ENCODE measurements around the gene FNBP1.
A peak's percentile ranks its signal among the peaks of the same experiment; 100 is the strongest.

Gene FNBP1

DNA sequence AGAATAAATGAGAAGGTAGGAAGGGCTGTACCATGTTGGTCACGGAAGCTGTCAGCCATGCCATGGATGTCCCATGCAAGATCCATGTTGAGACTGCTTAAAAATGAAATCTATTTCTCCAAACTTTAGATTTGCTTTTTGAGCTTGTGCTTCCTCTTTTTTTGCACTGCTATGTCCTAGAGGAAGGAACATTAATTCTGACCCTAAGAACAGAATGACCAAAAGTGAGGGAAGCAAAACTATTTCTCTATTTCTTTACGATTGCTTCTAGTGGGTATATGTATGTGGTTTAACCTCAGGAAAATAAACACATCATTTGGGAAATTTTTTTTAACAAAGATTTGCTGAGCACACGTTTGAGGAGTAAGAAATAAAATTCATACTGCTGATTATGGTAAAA lies 123.1 kb downstream of the FNBP1 start:
- Mint-ChIP-seq H3K27ac (peak overlapping the region; percentile 79 to 91), H3K36me3 (ENCODE audit: insufficient read depth) (peaks cover 85% of the 10 kb centered on the region), H3K4me1 (ENCODE audit: low read depth in 2 of 2) (peaks cover 18 to 52% of the 10 kb centered on the region in 2 donors), H3K9me3 (no peaks in the 10 kb centered on the region), H3K27me3 (no peaks in the 10 kb centered on the region), H3K4me3 (peak overlapping the region; percentile 43 to 63)
- DNase-seq = no peak
- ATAC-seq (replicated peaks) = peak; percentile 32

DNA sequence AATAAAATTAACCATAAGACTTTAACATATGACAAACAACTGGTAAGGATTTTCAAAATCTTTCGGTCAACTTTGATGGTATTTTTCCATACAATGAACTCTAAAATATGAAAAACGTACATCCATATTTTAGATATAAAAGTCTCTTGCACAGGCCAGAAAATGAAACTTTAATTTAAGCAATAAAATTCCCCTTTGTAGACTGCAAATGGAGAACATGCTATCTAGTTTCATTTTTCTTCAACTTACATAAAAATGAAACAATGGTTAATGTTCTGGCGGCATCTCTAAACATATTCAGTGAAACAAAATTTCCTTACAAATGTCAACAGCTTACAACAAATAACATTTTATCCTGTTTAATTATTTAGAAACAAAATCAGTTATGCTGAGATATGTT lies 123.7 kb downstream of the FNBP1 start:
- ATAC-seq (replicated peaks) = peak; percentile 33
- peak overlapping the region; percentile 79 to 91 for H3K27ac Mint-ChIP-seq

DNA sequence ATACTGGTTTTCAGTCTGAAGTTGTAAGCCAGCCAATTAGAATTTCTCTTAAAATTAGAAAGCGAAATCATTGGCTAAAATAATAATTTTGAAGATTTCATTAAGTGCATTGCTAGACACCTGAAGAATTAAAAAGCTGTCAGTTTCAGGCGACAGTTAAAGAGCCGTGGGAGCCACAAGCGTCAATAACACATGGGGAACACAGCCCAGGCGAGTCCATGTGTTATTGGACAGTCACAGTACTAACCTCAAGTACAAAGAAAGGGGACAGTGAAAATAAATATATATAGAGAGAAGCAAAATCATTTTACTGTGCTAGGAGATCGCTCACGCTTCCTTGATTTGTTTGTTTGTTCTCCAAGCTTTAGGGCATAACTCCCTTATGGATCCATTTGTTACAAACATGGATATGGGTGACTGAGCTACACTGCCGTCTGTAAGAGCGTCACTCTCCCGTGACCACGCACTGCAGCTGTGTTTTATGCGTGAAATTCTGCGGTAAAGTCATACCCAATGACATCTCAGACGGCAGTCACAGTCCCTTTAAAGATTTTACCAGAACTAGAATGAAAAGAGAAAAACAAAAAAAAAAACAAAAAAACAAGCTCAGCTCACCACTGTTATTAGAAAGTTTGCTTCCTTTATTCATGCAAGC lies 124.6 kb downstream of the FNBP1 start:
- Mint-ChIP-seq H3K4me1 (ENCODE audit: low read depth in 2 of 2) (peaks cover 16 to 45% of the 10 kb centered on the region in 2 donors), H3K27ac (peak overlapping the region; percentile 79 to 91), H3K36me3 (ENCODE audit: insufficient read depth) (peaks cover 74% of the 10 kb centered on the region), H3K4me3 (peak overlapping the region; percentile 43 to 63), H3K27me3 (no peaks in the 10 kb centered on the region), H3K9me3 (no peaks in the 10 kb centered on the region)
- ATAC-seq (replicated peaks) (no peak), DNase-seq (no peak)

More for the DNA sequence above, 123.7 kb downstream of the FNBP1 start:
- no peak for DNase-seq
- Mint-ChIP-seq H3K36me3 (ENCODE audit: insufficient read depth) (peaks cover 80% of the 10 kb centered on the region), H3K27me3 (no peaks in the 10 kb centered on the region), H3K9me3 (no peaks in the 10 kb centered on the region), H3K4me3 (peak overlapping the region; percentile 43 to 63), H3K4me1 (ENCODE audit: low read depth in 2 of 2) (peaks cover 16 to 48% of the 10 kb centered on the region in 2 donors)

DNA sequence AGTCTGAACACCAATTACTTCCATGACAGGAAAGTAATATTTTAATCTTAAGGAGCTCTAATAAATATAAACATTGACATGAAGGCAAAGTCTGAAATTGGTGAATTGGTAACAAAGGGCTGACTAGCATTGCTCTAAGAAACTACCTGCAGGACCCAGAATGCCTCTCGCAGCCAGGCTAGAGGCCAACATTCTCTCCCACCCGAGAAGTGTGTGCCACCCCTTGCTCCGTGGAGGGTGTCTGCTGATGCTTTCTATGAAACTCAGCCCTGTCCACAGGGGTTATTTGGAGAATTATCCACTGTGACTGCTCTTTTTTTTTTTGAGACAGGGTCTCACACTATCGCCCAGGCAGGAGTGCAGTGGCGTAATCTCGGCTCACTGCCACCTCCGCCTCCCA lies 126.3 kb downstream of the FNBP1 start:
- H3K27ac Mint-ChIP-seq = peak overlapping the region in 1 of 2 donors; percentile 44
- ATAC-seq (replicated peaks) = no peak
- DNase-seq = no peak
- H3K4me1 Mint-ChIP-seq (ENCODE audit: low read depth in 2 of 2) = peaks cover 18 to 45% of the 10 kb centered on the region in 2 donors
- H3K4me3 Mint-ChIP-seq = no peak overlapping the region
- no peaks in the 10 kb centered on the region for H3K27me3 Mint-ChIP-seq
- H3K36me3 Mint-ChIP-seq (ENCODE audit: insufficient read depth) = peaks cover 73% of the 10 kb centered on the region
- no peaks in the 10 kb centered on the region for H3K9me3 Mint-ChIP-seq

DNA sequence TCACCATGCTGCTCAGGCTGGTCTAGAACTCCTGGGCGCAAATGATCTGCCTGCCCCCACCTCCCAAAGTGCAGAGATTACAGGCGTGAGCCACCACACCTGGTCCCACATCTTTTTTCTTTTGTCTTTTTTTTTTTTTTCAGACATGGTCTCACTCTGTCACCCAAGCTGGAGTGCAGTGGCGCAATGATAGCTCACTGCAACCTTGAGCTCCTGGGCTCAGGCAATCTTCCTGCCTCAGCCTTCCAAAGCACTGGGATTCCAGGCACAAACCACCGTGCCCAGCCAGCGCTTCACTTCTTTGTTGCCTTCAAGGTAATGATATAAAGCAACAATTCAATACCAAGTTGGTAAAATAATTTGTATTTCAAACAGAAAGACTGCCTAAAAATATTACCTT lies 128.9 kb downstream of the FNBP1 start:
- DNase-seq = no peak
- no peak overlapping the region for H3K4me3 Mint-ChIP-seq
- peaks cover 75% of the 10 kb centered on the region for H3K36me3 Mint-ChIP-seq (ENCODE audit: insufficient read depth)
- H3K4me1 Mint-ChIP-seq (ENCODE audit: low read depth in 2 of 2) = peaks cover 15 to 33% of the 10 kb centered on the region in 2 donors
- H3K27ac Mint-ChIP-seq = peak overlapping the region; percentile 17 to 60
- no peaks in the 10 kb centered on the region for H3K27me3 Mint-ChIP-seq
- no peak for ATAC-seq (replicated peaks)
- H3K9me3 Mint-ChIP-seq = no peaks in the 10 kb centered on the region

DNA sequence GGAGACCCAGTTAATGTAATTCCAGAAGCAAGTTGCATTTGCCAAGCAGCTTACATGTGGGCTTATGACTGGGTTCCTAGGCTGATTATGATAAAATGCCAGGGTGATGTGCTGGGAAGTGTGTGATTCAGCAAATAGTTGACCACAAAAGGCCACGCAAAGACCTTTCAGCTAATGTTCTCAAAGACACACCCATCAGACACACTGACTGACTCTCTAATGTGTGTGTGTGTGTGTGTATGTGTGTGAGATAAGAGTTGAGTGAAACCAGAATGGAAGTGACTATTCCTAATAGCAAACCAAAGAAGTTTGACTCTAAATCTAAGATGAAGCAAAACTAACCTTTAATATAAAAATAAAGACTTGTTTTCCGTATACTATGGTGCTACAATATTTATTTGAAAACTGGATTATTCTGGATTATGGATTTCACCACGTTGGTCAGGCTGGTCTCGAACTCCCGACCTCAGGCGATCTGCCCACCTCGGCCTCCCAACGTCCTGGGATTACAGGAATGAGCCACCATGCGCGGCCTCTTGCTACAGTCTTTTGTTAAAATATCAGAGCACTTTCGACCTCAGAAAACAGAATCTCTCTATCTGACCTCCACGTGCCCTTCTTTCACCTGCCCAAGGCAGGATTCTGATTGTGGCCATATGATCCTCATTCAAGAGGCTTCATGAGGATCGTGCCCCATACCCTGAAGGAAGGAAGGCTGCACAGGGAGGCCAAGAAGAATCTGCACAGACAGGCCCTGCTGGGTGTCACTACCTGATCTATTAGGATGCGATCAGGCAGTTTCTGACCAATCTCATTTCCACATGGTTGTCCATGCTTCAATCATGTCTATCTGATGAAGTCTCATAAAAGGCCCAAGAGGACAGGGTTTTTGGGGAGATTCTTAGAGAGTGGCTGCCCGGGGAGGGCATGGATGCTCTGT lies 132.1 kb downstream of the FNBP1 start:
- H3K36me3 Mint-ChIP-seq (ENCODE audit: insufficient read depth) = peaks cover 76% of the 10 kb centered on the region
- no peaks in the 10 kb centered on the region for H3K27me3 Mint-ChIP-seq
- H3K9me3 Mint-ChIP-seq = no peaks in the 10 kb centered on the region
- H3K27ac Mint-ChIP-seq = peak overlapping the region; percentile 49 to 74
- ATAC-seq (replicated peaks) = no peak
- DNase-seq = no peak
- H3K4me3 Mint-ChIP-seq = no peak overlapping the region
- peaks cover 9 to 11% of the 10 kb centered on the region in 2 donors for H3K4me1 Mint-ChIP-seq (ENCODE audit: low read depth in 2 of 2)

DNA sequence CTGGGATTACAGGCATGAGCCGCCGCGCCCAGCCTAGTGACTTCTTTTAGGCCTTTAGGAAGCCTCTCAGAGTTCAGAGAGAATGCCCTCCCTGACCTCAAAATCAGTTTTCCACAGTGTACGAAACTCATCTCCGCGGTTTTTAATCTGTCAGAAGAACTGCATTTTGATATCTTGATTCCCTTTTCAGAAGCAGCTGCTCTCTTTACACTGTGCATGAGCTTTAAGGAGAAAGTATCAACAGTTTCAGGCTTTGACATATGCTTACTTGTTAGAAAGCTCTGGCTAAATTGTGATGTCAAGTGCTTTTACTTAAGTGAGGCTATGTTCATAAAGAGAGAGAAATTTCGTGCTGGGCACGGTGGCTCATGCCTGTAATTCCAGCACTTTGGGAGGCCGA lies 133.1 kb downstream of the FNBP1 start:
- ATAC-seq (replicated peaks) (no peak), DNase-seq (no peak)
- H3K36me3 Mint-ChIP-seq (ENCODE audit: insufficient read depth) = peaks cover 81% of the 10 kb centered on the region
- no peaks in the 10 kb centered on the region for H3K9me3 Mint-ChIP-seq
- peaks cover 6 to 11% of the 10 kb centered on the region in 2 donors for H3K4me1 Mint-ChIP-seq (ENCODE audit: low read depth in 2 of 2)
- no peak overlapping the region for H3K4me3 Mint-ChIP-seq
- peak overlapping the region; percentile 49 to 74 for H3K27ac Mint-ChIP-seq
- H3K27me3 Mint-ChIP-seq = no peaks in the 10 kb centered on the region

DNA sequence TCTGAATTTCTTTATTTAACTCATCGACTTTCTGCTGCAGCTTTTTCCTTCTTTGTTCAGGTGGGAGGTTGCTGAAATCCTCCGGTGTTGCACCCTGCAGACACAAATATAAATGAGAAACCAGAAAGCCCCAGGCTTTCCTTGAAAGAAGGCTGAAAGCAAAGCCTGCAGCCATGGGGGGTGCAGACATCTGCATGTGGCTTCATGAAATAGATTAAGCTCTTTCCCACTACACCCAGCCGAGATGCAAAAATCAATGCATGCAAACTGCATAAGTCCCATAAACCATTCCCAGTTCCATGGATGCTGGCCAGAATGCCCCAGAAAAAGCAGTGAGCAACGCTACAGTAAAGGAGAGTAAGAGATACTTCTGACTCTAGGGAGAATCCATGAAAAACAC lies 134.1 kb downstream of the FNBP1 start:
- H3K4me3 Mint-ChIP-seq = no peak overlapping the region
- H3K9me3 Mint-ChIP-seq = no peaks in the 10 kb centered on the region
- DNase-seq (no peak), ATAC-seq (replicated peaks) (no peak)
- H3K27ac Mint-ChIP-seq = peak overlapping the region; percentile 31 to 49
- peaks cover 88% of the 10 kb centered on the region for H3K36me3 Mint-ChIP-seq (ENCODE audit: insufficient read depth)
- no peaks in the 10 kb centered on the region for H3K27me3 Mint-ChIP-seq
- peaks cover 7 to 10% of the 10 kb centered on the region in 2 donors for H3K4me1 Mint-ChIP-seq (ENCODE audit: low read depth in 2 of 2)

DNA sequence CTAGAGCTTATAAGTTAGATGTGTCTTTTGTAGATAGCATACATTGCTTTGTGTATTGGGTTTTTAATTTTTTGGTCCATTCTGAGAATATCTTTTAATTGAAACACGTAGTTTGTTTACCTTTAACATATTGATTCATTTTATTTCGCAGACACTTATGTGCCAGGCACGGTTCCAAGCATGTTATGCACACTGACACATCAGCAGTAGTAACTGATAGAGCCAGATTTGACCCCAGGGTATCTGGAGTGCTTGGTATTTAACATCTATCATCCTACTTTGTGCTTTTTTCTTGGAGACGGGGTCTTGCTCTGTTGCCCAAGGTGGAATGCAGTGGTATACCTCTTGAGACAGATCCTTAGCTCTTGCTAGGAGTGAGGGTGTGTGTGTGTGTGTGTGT lies 135.8 kb downstream of the FNBP1 start:
- Mint-ChIP-seq H3K27ac (peak overlapping the region; percentile 25 to 31), H3K9me3 (no peaks in the 10 kb centered on the region), H3K36me3 (ENCODE audit: insufficient read depth) (peaks cover 88% of the 10 kb centered on the region), H3K4me3 (no peak overlapping the region), H3K4me1 (ENCODE audit: low read depth in 2 of 2) (peaks cover 7 to 8% of the 10 kb centered on the region in 2 donors), H3K27me3 (no peaks in the 10 kb centered on the region)
- DNase-seq (no peak), ATAC-seq (replicated peaks) (no peak)

DNA sequence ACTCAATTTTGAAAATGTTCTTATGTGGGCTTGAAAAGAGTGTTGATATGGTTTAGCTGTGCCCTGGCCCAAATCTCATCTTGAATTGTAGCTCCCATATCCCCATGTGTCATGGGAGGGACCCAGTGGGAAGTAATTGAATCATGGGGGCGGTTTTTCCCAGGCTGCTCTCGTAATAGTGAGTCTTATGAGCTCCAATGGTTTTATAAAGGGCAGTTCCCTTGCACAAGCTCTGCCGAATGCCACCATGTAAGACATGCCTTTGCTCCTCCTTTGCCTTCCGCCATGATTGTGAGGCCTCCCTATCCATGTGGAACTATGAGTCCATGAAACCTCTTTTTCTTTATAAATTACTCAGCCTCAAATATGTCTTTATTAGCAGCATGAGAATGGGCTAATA lies 136.7 kb downstream of the FNBP1 start:
- Mint-ChIP-seq H3K4me1 (ENCODE audit: low read depth in 2 of 2) (peaks cover 8 to 10% of the 10 kb centered on the region in 2 donors), H3K9me3 (no peaks in the 10 kb centered on the region), H3K27ac (peak overlapping the region; percentile 25 to 31), H3K27me3 (no peaks in the 10 kb centered on the region), H3K4me3 (no peak overlapping the region), H3K36me3 (ENCODE audit: insufficient read depth) (peaks cover 88% of the 10 kb centered on the region)
- ATAC-seq (replicated peaks) = no peak
- DNase-seq = no peak

DNA sequence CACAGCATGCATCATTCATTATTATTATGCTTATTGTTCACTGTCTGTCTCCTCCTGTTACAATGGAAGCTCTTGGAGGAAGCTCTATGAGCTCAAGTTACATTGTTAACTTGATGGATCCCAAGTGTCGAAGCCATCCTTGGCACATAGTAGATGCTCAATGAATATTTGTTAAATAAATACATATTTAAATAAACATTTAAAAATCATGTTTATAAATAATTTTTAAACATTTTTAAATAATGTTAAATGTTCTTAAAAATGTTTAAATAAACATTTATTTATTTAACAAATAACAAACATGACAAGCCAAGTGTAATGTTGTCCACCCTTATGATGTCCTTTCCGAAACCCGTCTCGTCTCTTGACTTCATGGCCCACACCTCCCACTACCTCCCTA lies 138.3 kb downstream of the FNBP1 start:
- ATAC-seq (replicated peaks) = no peak
- H3K36me3 Mint-ChIP-seq (ENCODE audit: insufficient read depth) = peaks cover 92% of the 10 kb centered on the region
- H3K4me1 Mint-ChIP-seq (ENCODE audit: low read depth in 2 of 2) = peaks cover 8 to 10% of the 10 kb centered on the region in 2 donors

DNA sequence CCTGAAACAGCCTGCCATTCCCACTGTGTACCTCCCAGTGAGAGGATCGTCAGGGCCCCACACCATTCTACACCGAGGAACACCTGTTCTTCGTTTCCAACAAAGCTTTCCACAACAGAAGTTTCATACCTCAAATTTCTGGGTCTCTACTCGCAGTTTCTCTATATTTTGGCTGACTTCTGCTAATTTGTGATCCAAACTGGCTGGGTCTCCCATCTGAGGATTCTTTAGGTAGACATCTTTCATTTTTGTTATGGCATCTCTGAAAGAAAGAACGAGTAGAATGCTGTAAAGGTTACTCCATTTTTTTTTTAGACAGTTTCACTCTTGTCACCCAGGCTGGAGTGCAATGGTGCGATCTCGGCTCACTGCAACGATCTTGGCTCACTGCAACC lies 140.3 kb downstream of the FNBP1 start:
- Mint-ChIP-seq H3K4me3 (no peak overlapping the region), H3K27me3 (no peaks in the 10 kb centered on the region), H3K9me3 (no peaks in the 10 kb centered on the region), H3K36me3 (ENCODE audit: insufficient read depth) (peaks cover 90% of the 10 kb centered on the region), H3K4me1 (ENCODE audit: low read depth in 2 of 2) (peaks cover 10 to 12% of the 10 kb centered on the region in 2 donors), H3K27ac (peak overlapping the region; percentile 55 to 60)
- DNase-seq (no peak), ATAC-seq (replicated peaks) (no peak)

More for the DNA sequence above, 138.3 kb downstream of the FNBP1 start:
- no peak for DNase-seq
- Mint-ChIP-seq H3K4me3 (peak overlapping the region in 1 of 2 donors; percentile 5), H3K27me3 (no peaks in the 10 kb centered on the region), H3K27ac (peak overlapping the region in 1 of 2 donors; percentile 73), H3K9me3 (no peaks in the 10 kb centered on the region)

DNA sequence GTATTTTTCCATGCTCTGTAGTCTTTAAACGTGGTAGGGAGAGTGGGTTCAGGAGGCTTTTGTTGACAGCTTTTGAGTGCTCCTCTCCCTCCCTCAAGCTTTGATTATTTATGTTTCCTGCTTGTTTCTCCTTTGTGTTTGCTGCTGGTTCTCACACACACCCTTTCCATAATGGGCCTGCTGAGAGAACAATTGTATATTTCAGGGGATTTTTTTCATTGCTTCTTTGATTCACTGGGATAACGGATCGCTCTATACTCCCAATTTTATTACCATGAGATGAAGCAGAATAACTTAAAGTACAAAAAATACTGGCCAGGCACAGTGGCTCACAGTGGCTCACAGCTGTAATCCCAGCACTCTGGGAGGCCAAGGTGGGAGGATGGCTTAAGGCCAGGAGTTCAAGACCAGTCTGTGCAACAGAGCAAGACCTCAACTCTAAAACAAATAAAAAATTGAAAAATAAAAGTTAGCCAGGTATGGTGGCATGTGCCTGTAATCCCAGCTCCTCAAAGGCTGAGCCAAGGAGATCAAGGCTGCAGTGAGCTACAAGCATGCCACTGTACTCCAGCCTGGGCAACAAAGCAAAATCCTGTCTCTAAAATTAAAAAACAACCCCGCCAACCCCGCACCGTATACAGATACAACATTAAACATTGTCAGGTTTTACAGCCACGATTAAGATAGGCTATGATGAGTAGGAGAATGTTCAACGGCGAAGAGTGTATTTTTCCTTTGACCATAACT lies 140.8 kb downstream of the FNBP1 start:
- Mint-ChIP-seq H3K4me3 (no peak overlapping the region), H3K9me3 (no peaks in the 10 kb centered on the region), H3K4me1 (ENCODE audit: low read depth in 2 of 2) (peaks cover 10 to 12% of the 10 kb centered on the region in 2 donors), H3K27ac (peak overlapping the region; percentile 55 to 60), H3K27me3 (no peaks in the 10 kb centered on the region), H3K36me3 (ENCODE audit: insufficient read depth) (peaks cover 86% of the 10 kb centered on the region)
- ATAC-seq (replicated peaks) (no peak), DNase-seq (no peak)

Measured in effector memory CD8-positive, alpha-beta T cell (primary cell).